GM12801 (cell line): ENCODE data around the gene FGF4.

Experiments used
- TF ChIP-seq, protein P1 (sequence below): IDR thresholded peaks from one replicate; pipeline ENCODE4 v1.5.1; 2011; ENCODE audit warnings: control low read depth; ENCODE audit not compliant: insufficient read length; ENCODE audit errors: extremely low read depth

Gene FGF4

GRCh38 chr11:69760319-69760718 is 14.8 kb downstream of the FGF4 start:
- TF ChIP-seq, protein P1, sequence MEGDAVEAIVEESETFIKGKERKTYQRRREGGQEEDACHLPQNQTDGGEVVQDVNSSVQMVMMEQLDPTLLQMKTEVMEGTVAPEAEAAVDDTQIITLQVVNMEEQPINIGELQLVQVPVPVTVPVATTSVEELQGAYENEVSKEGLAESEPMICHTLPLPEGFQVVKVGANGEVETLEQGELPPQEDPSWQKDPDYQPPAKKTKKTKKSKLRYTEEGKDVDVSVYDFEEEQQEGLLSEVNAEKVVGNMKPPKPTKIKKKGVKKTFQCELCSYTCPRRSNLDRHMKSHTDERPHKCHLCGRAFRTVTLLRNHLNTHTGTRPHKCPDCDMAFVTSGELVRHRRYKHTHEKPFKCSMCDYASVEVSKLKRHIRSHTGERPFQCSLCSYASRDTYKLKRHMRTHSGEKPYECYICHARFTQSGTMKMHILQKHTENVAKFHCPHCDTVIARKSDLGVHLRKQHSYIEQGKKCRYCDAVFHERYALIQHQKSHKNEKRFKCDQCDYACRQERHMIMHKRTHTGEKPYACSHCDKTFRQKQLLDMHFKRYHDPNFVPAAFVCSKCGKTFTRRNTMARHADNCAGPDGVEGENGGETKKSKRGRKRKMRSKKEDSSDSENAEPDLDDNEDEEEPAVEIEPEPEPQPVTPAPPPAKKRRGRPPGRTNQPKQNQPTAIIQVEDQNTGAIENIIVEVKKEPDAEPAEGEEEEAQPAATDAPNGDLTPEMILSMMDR = no peak

GRCh38 chr11:69752890-69753289 is 22.3 kb downstream of the FGF4 start:
- TF ChIP-seq, protein P1 = no peak

DNA sequence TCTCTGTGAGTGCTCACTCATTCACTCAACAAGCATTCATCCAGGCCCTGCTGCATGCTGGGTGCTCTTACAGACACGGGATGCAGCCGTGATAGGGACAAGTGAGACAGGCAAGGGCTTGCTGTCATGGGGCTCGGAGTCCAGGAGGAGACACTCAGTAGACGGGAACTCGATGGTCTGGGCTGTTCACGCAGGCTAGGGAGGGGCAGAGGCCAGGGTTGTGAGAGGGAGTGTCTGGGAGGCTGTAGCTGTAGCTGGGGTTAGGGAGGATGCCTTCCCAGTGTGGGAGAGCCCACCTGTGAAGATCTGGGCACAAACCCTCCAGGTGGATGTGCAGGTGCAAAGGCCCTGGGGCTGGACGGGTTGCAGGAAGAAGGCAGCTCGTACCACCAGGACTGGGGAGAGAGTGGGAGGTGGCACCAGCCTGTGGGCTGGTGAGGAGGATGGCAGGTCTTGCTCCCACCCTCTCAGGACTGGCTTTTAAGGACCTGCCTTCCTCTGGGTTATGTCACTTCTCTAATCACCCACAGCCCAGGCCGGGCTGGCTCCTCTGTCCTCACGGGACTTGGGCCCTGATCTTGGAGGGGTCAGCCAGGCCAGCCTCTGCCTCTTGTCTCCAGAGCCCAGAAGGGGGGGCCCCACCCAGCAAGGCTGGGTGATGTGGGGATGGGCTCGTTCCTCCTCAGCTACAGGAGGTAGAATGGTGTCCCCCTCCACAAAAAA is 24.1 kb downstream of the FGF4 start:
- TF ChIP-seq, protein P1 = no peak

- TF ChIP-seq, protein P1 = no peak
Measured at GRCh38 chr11:69750108-69750850, 24.9 kb downstream of the FGF4 start.

GRCh38 chr11:69748637-69749036 is 26.5 kb downstream of the FGF4 start:
- TF ChIP-seq, protein P1 = no peak

- TF ChIP-seq, protein P1 = no peak
Measured at GRCh38 chr11:69746752-69747742, 28.1 kb downstream of the FGF4 start.

DNA sequence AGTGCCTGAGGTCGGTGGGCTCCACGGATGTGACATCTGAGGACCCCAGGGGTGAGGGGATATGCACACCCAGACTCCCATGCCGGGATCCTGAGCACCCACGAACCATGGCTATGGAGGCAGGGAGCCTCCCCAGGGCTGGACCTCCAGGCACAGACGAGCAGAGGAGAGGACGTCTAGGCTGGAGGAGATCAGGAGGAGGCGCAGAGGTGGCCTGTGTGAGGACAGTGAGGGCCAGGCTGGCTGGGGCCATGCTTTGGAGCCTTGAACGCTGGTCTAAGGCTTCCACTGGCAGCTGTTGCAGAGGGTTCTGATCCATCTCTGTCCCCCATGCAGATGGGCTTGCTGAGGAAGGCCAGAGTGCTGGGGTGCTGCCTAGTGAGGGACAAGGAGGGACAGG is 29.0 kb downstream of the FGF4 start:
- TF ChIP-seq, protein P1 = no peak
